Erythroblast (primary cell): ENCODE data around the gene COPS7A.
A peak's percentile ranks its signal among the peaks of the same experiment; 100 is the strongest.

Experiments
- DNase-seq, 2 experiments: peaks; one replicate each; lab custom pipeline; 2025; lab: John Stamatoyannopoulos, UW
- GATA1 ChIP-seq: IDR thresholded peaks from 2 replicates; pipeline ENCODE4 v1.6.1; 2011; ENCODE audit warnings: low read depth, mild to moderate bottlenecking, control low read depth, low read length, moderate library complexity
- POLR2A ChIP-seq: IDR thresholded peaks from 2 replicates; pipeline ENCODE4 v1.6.1; 2011; ENCODE audit warnings: mild to moderate bottlenecking, low read length

COPS7A gene

DNA sequence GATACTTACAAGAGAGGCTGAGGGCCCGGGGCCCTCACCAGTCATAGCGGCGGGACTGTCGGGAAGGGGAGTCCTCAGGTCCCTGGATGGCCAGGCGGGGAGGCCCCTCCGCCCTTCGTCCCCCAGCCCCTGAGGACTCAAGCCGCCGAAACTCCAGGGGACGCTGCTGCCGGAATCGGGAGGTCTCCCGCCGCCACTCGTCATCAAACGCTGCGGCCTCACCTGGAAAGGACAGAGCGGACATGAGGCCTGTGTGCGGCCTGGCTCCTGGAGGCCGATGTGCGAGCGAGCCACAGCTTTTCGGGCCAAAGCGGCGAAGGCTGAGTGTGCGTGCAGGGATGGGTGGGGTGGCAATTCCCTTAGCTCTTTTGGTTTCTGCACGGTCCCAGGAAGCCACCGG, 24.9 kb downstream of the COPS7A start:
- TF ChIP-seq POLR2A (no peak), GATA1 (no peak)
- no peak for DNase-seq

GRCh38 chr12:6750506-6750905, 26.7 kb downstream of the COPS7A start:
- TF ChIP-seq GATA1 (no peak), POLR2A (no peak)
- DNase-seq: no peak

DNA sequence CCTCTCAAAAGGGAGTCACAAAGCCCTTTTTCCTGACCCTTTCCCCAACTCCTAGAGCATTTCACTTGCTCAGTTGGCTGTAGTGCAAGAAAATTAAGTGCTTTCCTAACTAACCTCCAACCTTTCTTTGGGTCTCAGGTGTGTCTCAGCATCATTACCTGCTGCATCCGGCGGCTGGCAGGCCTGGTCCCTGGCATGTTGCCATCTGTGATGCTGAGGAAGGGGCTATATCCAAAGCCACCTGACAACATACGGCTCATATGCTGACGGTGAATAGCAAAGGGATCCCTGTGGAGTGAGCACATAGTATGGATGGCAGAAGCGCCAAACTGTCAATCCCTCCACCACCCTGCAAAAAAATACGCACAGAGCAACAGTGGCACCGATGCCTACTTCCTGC, 27.9 kb downstream of the COPS7A start:
- TF ChIP-seq GATA1 (no peak), POLR2A (no peak)
- DNase-seq: no peak

DNA sequence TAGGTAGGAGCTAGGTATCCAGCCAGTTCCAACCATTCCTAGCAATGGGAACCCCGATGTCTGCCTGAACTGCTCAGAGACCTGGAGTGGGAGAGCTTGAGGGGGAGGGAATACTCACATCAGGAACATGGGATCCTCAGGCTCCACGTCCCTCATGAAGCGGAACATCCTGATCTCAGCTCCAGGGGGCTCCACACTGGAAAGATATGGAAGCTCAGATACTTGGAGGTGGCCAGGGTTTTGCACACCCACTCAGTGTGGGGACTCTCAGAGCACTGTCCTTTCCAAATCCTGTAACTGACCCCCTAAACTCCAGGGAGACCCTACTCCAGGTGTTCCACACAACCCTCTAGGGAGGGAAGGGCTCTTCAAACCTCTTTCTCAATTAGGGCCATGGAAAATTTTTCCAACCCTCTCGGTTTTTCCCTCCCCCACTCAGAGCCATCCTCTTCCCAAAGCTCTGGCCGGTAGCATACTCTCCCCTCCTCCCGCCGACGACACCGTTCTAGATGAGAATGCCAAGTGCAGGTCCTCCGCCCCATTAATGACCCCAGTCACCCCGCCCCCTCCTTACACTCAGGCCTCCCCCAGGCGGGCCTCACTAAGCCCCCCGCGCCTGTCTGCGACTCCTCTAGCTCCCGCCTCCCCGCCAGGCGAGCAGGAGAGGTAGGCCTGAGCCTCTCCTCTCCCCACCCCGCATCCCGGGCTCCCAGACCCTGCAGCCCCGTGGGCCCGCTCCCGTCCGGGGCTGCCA, 28.5 kb downstream of the COPS7A start:
- DNase-seq: peak; percentile 71 to 82
- TF ChIP-seq GATA1 (no peak), POLR2A (no peak)

GRCh38 chr12:6752921-6753771, 29.3 kb downstream of the COPS7A start, which contains the start of gene MLF2:
TSS of gene MLF2 (minus strand) at chr12:6753141. CDS start at chr12:6752334, 807 bp downstream.
- TF ChIP-seq GATA1 (no peak), POLR2A (peak; percentile 93)
- DNase-seq: peak; percentile 98 to 99

GRCh38 chr12:6753772-6754356, 30.0 kb downstream of the COPS7A start:
- DNase-seq: no peak
- TF ChIP-seq GATA1 (no peak), POLR2A (no peak)

DNA sequence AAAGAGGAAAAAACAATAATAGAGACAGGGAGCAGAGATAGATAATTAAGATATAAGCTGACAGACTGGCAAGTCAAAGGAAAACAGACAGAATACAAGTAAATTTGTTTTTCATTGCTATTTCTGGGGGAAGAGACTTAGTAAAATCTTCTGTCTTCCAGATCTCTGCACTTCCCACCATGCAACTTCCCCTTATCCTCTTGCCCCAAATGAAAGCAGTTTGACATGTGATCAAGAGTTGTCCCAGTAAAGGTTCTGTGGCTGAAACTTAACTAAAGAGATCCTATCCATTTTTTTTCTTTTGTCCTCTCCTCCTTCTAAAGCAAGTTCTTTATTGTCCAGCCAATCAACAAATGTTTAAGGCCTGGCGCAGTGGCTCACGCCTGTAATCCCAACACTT, 30.6 kb downstream of the COPS7A start:
- TF ChIP-seq GATA1 (no peak), POLR2A (no peak)
- no peak for DNase-seq

DNA sequence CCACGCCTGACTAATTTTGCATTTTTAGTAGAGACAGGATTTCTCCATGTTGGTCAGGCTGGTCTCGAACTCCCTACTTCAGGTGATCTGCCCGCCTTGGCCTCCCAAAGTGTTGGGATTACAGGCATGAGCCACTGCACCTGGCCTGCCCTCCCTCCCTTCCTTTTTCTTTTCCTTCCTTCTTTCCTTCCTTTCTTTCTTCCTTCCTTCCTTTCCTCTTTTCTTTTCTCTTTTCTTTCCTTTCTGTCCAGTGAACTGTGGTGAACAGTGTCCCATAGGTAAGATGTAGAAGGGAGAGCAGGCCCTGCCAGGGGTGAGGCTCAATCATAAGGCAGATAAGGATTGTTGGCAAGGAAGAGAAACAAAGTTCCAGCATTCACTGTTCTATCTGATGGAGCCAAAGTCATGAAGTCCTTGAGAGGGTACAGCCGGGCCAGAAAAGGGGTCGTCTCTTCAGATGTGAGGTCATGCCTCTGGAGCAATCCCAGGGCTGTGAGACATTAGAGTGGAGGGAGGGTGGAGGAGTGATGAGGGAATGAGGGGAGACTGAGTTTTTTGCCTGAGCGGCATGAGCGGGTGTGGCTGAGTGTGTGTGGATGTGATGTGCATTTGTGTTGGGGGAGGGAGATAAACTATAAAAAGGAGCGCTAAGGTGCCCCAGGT, 33.3 kb downstream of the COPS7A start:
- TF ChIP-seq GATA1 (no peak), POLR2A (no peak)
- DNase-seq: peak; percentile 32 to 43

- no peak for DNase-seq
- TF ChIP-seq POLR2A: no peak
- TF ChIP-seq GATA1: no peak
These were observed 34.8 kb downstream of the COPS7A start for GRCh38 chr12:6758506-6759095.

- TF ChIP-seq POLR2A: no peak
- no peak for TF ChIP-seq GATA1
- DNase-seq: no peak
These were observed 35.9 kb downstream of the COPS7A start for GRCh38 chr12:6759741-6760140.

DNA sequence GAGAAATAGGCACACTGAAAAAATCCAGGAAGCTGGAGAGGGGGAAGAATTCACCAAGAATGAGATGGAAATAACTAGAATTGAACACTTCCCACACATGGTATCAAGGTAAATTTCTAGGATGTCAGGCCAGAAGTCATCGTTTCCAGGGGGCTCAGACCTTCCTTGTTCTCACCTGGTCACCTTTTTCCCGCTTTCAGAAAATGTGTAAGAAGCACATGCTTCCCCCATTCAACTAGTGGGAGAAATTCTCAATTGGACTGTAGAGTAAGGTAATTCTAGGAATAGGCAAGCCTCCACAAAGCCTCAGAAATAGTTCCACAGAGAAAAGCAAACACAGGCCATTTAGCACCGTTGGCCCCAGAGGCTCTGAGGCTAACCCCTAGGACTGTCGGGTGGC, 39.5 kb downstream of the COPS7A start:
- DNase-seq: no peak
- TF ChIP-seq GATA1: no peak
- no peak for TF ChIP-seq POLR2A

- TF ChIP-seq GATA1 (no peak), POLR2A (no peak)
- peak; percentile 70 to 75 for DNase-seq
These were observed 40.4 kb downstream of the COPS7A start for GRCh38 chr12:6764011-6764828.
